Spleen (tissue), 11 donors: Measurements from ENCODE around the gene FBXO3. TPM values are rescaled to one million over a fixed set of nuclear protein-coding genes. Genes with fewer than 3 reads are reported as not detected.
A peak's percentile ranks its signal among the peaks of the same experiment; 100 is the strongest.

Source experiments
- DNase-seq: peaks from one replicate; pipeline ENCODE4 v3.0.0-alpha.2; 2020
- H3K27ac ChIP-seq, 8 donors: fragments of 200-600 bp; sonication (generic) in 7 of 8; 1 replicate in 4 of 8; 2 replicates in 4 of 8; pipeline versions ENCODE4 v1.5.0 to v1.8.0; 2016 to 2021; ENCODE audit warnings: inconsistent platforms in 4 of 8, mild to moderate bottlenecking in 4 of 8, moderate library complexity in 1 of 8
- H3K27me3 ChIP-seq, 7 donors: fragments of 200-600 bp; sonication (generic) in 6 of 7; replicated peaks in 1 of 7; 1 replicate in 4 of 7; 2 replicates in 3 of 7; pipeline versions ENCODE4 v1.5.0 to v1.8.0; 2016 to 2021; ENCODE audit warnings: inconsistent platforms in 3 of 7, mild to moderate bottlenecking in 1 of 7
- H3K36me3 ChIP-seq, 6 donors: fragments of 200-600 bp; sonication (generic) in 5 of 6; 1 replicate in 4 of 6; 2 replicates in 2 of 6; pipeline versions ENCODE4 v1.5.0 to v1.8.0; 2016 to 2021; ENCODE audit warnings: inconsistent platforms in 2 of 6
- H3K4me1 ChIP-seq, 6 donors: fragments of 200-600 bp; sonication (generic) in 5 of 6; 1 replicate in 3 of 6; 2 replicates in 3 of 6; pipeline versions ENCODE4 v1.5.0 to v1.8.0; 2016 to 2021; ENCODE audit warnings: inconsistent platforms in 3 of 6
- H3K4me3 ChIP-seq, 8 donors: fragments of 200-600 bp; sonication (generic) in 7 of 8; 1 replicate in 4 of 8; 2 replicates in 4 of 8; pipeline versions ENCODE4 v1.5.0 to v1.8.0; 2016 to 2021; ENCODE audit warnings: inconsistent platforms in 4 of 8, mild to moderate bottlenecking in 4 of 8, moderate library complexity in 2 of 8
- H3K9me3 ChIP-seq, 8 donors: fragments of 200-600 bp; sonication (generic) in 7 of 8; 1 replicate in 4 of 8; 2 replicates in 4 of 8; pipeline versions ENCODE4 v1.5.0 to v1.8.0; 2016 to 2021; ENCODE audit warnings: inconsistent platforms in 4 of 8
- POLR2A ChIP-seq, 3 donors: fragments of 450-650 bp; IDR thresholded peaks; one replicate each; pipeline ENCODE4 v1.5.1; 2017; ENCODE audit warnings: antibody characterized with exemption in 3 of 3, mild to moderate bottlenecking in 1 of 3
- POLR2AphosphoS5 ChIP-seq, 3 donors: sonication (generic); formaldehyde crosslinking; IDR thresholded peaks; one replicate each; pipeline ENCODE4 v1.5.1; 2017; ENCODE audit warnings: antibody characterized with exemption in 3 of 3
- WGBS, 5 donors: extraction: QIAGEN DNeasy Blood & Tissue Kit in 3 of 5; methylation state at CpG; one replicate each; pipeline versions ENCODE4 v1.1.5 to v1.1.7; 2013 to 2018; 5-methylcytosine and 5-hydroxymethylcytosine counted together
- intact Hi-C: fragments of 100-400 bp; cut with DNase I; formaldehyde crosslinking; loops from one replicate; pipeline ENCODE4 v1.15.0; 2023; ENCODE audit warnings: low total_unique reads
- polyA plus RNA-seq, 3 donors: library from polyadenylated mRNA; stranded (reverse); fragments of 200-250 nt; gene quantifications; one replicate each; pipeline ENCODE4 v1.2.1, GENCODE V29; 2013
- total RNA-seq, 7 donors: library from RNA; depleted of rRNA in 3 of 7; stranded (reverse); fragments of >200 nt in 3 of 7; fragmentation: NEBNext Ultra II Directional in 4 of 7; extraction: Animal tissue kit (Norgen Biotek cat#: 25700) in 4 of 7; gene quantifications; one replicate each; pipeline versions ENCODE4 v1.1.0 to v1.2.1, GENCODE V29; 2016 to 2021
- TF ChIP-seq, protein P1 (sequence below), 11 experiments: fragments of 200-600 bp in 7 of 11; fragments of 450-650 bp in 4 of 11; sonication (generic) in 4 of 11; IDR thresholded peaks in 8 of 11; conservative IDR thresholded peaks in 3 of 11; 1 replicate in 7 of 11; 2 replicates in 4 of 11; pipeline versions ENCODE4 v1.4.0 to v1.8.0; 2016 to 2021; ENCODE audit warnings: antibody characterized with exemption in 11 of 11, inconsistent platforms in 4 of 11, mild to moderate bottlenecking in 1 of 11
- donor health status: healthy with polysubstance abuse.
- donor health status: DM: no; HTN: no; CAD: no; lungs with moderate emphysema.
- donor health status: DM: no; HTN: no; CAD: no.
- donor health status: Bipolar disorder and iron deficiency.
- donor health status: healthy.
- donor health status: DM: no; HTN: no; CAD: no.
- donor health status: DM: yes; HTN: yes; CAD: no.

The FBXO3 gene
- total and polyA plus RNA-seq, 10 donors = 15.6 to 58.3 (median 31.2) TPM

DNA sequence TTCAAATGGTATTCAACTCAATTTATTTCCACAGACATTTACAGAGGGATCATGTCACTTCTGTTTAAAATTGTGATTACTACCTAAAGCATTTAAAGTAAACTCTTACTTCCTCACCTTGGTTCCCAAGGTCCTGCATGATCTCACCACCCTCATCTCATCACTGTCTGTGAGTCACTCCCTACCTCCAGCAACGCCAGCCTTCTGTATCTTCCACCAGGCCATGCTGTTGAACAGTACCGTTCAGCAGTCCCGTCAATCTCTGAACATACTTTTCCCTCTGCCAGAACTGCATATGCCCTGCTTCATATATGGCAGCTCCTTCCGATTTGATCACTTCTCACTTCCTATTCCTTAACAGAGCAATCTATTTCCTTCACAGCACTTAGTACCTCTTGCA lies 2.0 kb downstream of the FBXO3 start:
- no peak for DNase-seq
- no peak overlapping the region for H3K27ac ChIP-seq
- no peak for TF ChIP-seq POLR2A (IDR thresholded peaks at IDR 0.05)
- TF ChIP-seq, protein P1, sequence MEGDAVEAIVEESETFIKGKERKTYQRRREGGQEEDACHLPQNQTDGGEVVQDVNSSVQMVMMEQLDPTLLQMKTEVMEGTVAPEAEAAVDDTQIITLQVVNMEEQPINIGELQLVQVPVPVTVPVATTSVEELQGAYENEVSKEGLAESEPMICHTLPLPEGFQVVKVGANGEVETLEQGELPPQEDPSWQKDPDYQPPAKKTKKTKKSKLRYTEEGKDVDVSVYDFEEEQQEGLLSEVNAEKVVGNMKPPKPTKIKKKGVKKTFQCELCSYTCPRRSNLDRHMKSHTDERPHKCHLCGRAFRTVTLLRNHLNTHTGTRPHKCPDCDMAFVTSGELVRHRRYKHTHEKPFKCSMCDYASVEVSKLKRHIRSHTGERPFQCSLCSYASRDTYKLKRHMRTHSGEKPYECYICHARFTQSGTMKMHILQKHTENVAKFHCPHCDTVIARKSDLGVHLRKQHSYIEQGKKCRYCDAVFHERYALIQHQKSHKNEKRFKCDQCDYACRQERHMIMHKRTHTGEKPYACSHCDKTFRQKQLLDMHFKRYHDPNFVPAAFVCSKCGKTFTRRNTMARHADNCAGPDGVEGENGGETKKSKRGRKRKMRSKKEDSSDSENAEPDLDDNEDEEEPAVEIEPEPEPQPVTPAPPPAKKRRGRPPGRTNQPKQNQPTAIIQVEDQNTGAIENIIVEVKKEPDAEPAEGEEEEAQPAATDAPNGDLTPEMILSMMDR (IDR thresholded peaks at IDR 0.05 in 8 of 11, conservative IDR thresholded peaks at IDR 0.05 in 3 of 11) = no peak
- no peak for TF ChIP-seq POLR2AphosphoS5 (IDR thresholded peaks at IDR 0.05)
- peak overlapping the region in 1 of 8 donors; percentile 96 for H3K4me3 ChIP-seq
- intact Hi-C loops = no loop called here
- peaks cover 0 to 26% (median 0%) of the 10 kb centered on the region in 7 donors for H3K27me3 ChIP-seq
- H3K4me1 ChIP-seq = peaks cover 11 to 62% (median 43%) of the 10 kb centered on the region in 6 donors
- H3K9me3 ChIP-seq = no peaks in the 10 kb centered on the region
- 72 to 90% (median 84%) methylated on average over 4 of the region's 4 CpGs for WGBS, 5 donors
- peaks cover 0 to 35% (median 23%) of the 10 kb centered on the region in 6 donors for H3K36me3 ChIP-seq

DNA sequence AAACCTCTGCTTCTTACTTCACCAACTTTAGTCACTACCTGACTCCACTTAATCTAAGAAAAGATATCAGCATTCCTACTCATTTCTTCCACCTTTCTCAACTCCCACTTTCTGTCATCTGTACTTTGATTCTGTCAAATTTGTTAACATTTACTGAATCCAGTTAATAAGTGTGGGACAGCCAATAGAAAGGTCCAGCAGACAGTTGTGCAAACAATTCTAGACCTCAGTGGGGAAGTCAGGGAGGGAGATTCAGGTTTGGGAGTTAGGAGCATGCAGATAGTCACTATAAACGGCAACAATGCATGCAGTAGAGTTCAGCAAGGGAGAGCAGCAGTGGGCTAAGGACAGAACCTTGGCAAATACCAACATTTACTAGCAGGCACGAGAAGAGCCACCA lies 4.1 kb downstream of the FBXO3 start:
- intact Hi-C loops = no loop called here
- WGBS, 5 donors = 76 to 96% (median 87%) methylated on average over 2 of the region's 2 CpGs
- H3K9me3 ChIP-seq = no peaks in the 10 kb centered on the region
- peaks cover 11 to 45% (median 34%) of the 10 kb centered on the region in 6 donors for H3K4me1 ChIP-seq
- H3K27ac ChIP-seq = no peak overlapping the region
- DNase-seq = no peak
- TF ChIP-seq POLR2A (IDR thresholded peaks at IDR 0.05) (no peak), POLR2AphosphoS5 (IDR thresholded peaks at IDR 0.05) (no peak)
- TF ChIP-seq, protein P1 (IDR thresholded peaks at IDR 0.05 in 8 of 11, conservative IDR thresholded peaks at IDR 0.05 in 3 of 11) = no peak
- no peak overlapping the region for H3K4me3 ChIP-seq
- H3K27me3 ChIP-seq = peaks cover 0 to 7% (median 0%) of the 10 kb centered on the region in 7 donors
- H3K36me3 ChIP-seq = peaks cover 0 to 55% (median 42%) of the 10 kb centered on the region in 6 donors

DNA sequence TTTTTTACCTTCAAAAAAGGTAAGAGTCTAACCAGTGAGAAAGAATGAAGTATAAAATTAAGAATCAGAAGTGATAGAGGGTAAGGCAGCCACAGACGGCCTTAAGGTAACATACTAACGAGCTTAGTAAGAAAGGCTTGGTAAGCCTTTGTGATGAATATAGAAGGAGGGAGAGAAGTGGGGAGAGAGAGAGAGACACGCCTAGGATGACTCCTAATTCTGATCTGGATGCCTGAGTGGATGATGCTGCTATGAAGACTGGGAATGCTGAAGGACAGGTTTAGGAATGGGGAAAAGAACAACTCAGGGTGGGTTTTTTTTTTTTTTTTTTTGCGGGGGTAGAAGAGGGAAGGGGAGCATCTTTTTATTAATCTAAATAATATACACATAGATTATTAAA lies 4.8 kb downstream of the FBXO3 start:
- Histone ChIP-seq H3K36me3 (peaks cover 0 to 62% (median 49%) of the 10 kb centered on the region in 6 donors), H3K27ac (no peak overlapping the region), H3K9me3 (no peaks in the 10 kb centered on the region), H3K27me3 (no peaks in the 10 kb centered on the region), H3K4me1 (peaks cover 11 to 38% (median 27%) of the 10 kb centered on the region in 6 donors), H3K4me3 (no peak overlapping the region)
- 84 to 100% (median 94%) methylated on average over 4 of the region's 4 CpGs for WGBS, 5 donors
- intact Hi-C loops = no loop called here
- DNase-seq = no peak
- no peak for TF ChIP-seq POLR2AphosphoS5 (IDR thresholded peaks at IDR 0.05)
- TF ChIP-seq, protein P1 (IDR thresholded peaks at IDR 0.05 in 8 of 11, conservative IDR thresholded peaks at IDR 0.05 in 3 of 11) = no peak
- TF ChIP-seq POLR2A (IDR thresholded peaks at IDR 0.05) = no peak

DNA sequence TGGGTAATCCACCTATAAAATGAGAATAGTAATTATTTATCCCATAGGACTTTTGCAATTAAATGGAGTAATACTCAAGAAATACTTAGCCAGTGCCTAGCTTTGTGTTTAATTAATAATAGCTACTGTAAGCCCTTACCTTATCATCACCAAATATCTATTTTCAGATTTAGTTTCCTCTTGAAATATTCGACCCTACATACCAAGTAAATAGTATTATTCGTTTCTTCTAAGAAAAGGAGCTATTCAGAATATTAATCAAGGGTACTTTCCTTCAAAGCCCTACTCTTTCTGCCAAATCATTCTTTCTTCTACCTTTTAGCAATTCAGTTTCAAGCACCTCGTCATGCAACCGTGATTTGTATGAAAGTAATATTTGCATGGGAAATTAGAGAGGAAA lies 6.7 kb downstream of the FBXO3 start:
- 64 to 81% (median 75%) methylated on average over 4 of the region's 4 CpGs for WGBS, 5 donors
- Histone ChIP-seq H3K4me1 (peaks cover 4 to 25% (median 14%) of the 10 kb centered on the region in 6 donors), H3K9me3 (peaks cover 0 to 13% (median 0%) of the 10 kb centered on the region in 8 donors), H3K27ac (no peak overlapping the region), H3K27me3 (no peaks in the 10 kb centered on the region), H3K36me3 (peaks cover 0 to 81% (median 67%) of the 10 kb centered on the region in 6 donors), H3K4me3 (no peak overlapping the region)
- TF ChIP-seq, protein P1 (IDR thresholded peaks at IDR 0.05 in 8 of 11, conservative IDR thresholded peaks at IDR 0.05 in 3 of 11) = no peak
- TF ChIP-seq POLR2A (IDR thresholded peaks at IDR 0.05) = no peak
- TF ChIP-seq POLR2AphosphoS5 (IDR thresholded peaks at IDR 0.05) = no peak
- DNase-seq = no peak
- intact Hi-C loops = no loop called here
